Fibroblast of the aortic adventitia (primary cell): ENCODE data around the gene ZKSCAN1. TPM values are rescaled to one million over a fixed set of nuclear protein-coding genes. Genes with fewer than 3 reads are reported as not detected.
A peak's percentile ranks its signal among the peaks of the same experiment; 100 is the strongest.

Experiments
- DNase-seq: peaks from one replicate; pipeline ENCODE4 v3.0.0-alpha.2; 2010; ENCODE audit warnings: low read depth
- H3K4me3 ChIP-seq: 2 replicates; pipeline ENCODE4 v1.5.1; 2011; ENCODE audit warnings: low read depth, mild to moderate bottlenecking, control low read depth, low read length, moderate library complexity
- CTCF ChIP-seq: IDR thresholded peaks from 2 replicates; pipeline ENCODE4 v1.5.1; 2011; ENCODE audit warnings: mild to moderate bottlenecking, low read length, control low read depth, inconsistent platforms; ENCODE audit not compliant: insufficient read depth
- total RNA-seq: library from RNA; depleted of rRNA; stranded (reverse); fragments of >200 nt; gene quantifications from 2 replicates; pipeline ENCODE4 v1.2.3, GENCODE V29; 2012; ENCODE audit warnings: low replicate concordance

Gene ZKSCAN1
- total RNA-seq, 1 donor = 41.9 TPM

GRCh38 chr7:100024020-100024619 lies 8.7 kb downstream of the ZKSCAN1 start:
- H3K4me3 ChIP-seq = no peak overlapping the region
- no peak for TF ChIP-seq CTCF
- DNase-seq = no peak

- no peak for TF ChIP-seq CTCF
- DNase-seq = no peak
These were observed 11.8 kb downstream of the ZKSCAN1 start for GRCh38 chr7:100027197-100027596.

DNA sequence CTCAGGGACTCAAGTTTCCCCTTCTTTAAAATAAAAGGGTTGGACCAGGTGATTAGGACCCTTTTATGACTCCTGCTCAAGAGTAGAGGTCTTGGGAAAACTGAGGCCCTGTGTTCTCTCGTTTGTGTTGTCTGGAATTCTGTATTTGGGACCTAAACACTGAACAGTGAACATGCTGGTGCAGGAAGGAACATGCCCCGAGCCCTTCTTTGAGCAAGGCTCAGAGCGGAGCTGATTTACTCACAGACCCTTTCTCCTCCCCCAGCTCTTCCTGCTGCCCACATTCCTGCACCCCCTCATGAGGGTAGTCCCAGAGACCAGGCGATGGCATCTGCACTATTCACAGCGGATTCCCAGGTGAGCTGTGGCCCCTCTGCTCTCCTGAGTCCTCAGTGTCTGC lies 14.2 kb downstream of the ZKSCAN1 start:
- DNase-seq = no peak
- TF ChIP-seq CTCF = no peak
- no peak overlapping the region for H3K4me3 ChIP-seq

More at GRCh38 chr7:100027197-100027596, 11.8 kb downstream of the ZKSCAN1 start:
- no peak overlapping the region for H3K4me3 ChIP-seq

- H3K4me3 ChIP-seq = no peak overlapping the region
- no peak for TF ChIP-seq CTCF
- no peak for DNase-seq
These were observed 18.1 kb downstream of the ZKSCAN1 start for GRCh38 chr7:100033526-100033925.

DNA sequence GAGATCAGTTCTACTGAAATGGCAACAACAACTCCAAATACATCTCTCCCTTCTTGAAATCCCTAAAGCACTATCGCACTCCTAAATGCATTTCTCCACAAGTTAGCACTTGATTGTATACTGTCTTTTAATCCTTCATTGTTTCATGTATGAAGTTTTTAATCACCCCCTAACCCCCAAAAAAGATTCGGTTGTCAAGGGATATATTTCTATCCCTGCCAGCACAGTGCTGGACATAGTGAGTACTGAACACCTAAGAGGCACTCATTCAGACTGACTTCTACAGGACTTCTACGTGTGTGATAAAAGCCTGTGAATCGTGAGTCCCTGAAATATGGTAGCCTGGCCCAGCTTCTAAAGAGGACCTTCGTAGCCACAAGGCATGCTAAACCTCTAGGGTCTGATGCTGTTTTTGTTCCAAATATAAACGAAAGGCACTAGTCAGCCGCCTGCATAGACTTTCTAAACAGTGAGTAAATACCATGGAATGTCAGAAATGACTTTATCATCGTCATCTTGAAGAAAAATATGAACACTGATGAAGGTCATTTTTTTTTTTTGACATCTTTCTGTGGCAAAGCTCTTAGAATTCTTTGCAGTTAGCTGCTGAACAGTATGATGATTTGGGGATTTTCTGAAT lies 19.6 kb downstream of the ZKSCAN1 start:
- DNase-seq = peak; percentile 89
- TF ChIP-seq CTCF = no peak
- no peak overlapping the region for H3K4me3 ChIP-seq

- H3K4me3 ChIP-seq = no peak overlapping the region
- DNase-seq = no peak
- no peak for TF ChIP-seq CTCF
These were observed 20.5 kb downstream of the ZKSCAN1 start for GRCh38 chr7:100035876-100036275.
